GM12878 (cell line): Measurements from ENCODE around the gene BCL2. TPM values are rescaled to one million over a fixed set of nuclear protein-coding genes. Genes with fewer than 3 reads are reported as not detected.

Experiments used
- ATAC-seq: fragments of 200-7000 bp; cut with Tn5 transposase; 3 replicates; pipeline ENCODE4 v1.9.1; 2020; ENCODE audit warnings: mild to moderate bottlenecking, moderate library complexity
- BruUV-seq: library from RNA; stranded (reverse); fragments of 400-500 nt; replicated peaks from 2 replicates; lab custom pipeline; 2021; lab: Mats Ljungman, UMichigan
- CTCF ChIA-PET: fragments of 300-600 bp; sonication (Branson Sonifier 250); formaldehyde crosslinking; extraction: SDS; loops from one replicate; lab custom pipeline; 2021; ENCODE audit warnings: inconsistent platforms; lab: Yijun Ruan, JAX
- POLR2A ChIA-PET: fragments of 350-600 bp; formaldehyde crosslinking; extraction: SDS; loops from one replicate; lab custom pipeline; 2021; ENCODE audit warnings: inconsistent platforms; lab: Charles Lee
- RAD21 ChIA-PET: fragments of 300-600 bp; sonication (Branson Sonifier 250); formaldehyde crosslinking; loops from one replicate; lab custom pipeline; 2023; ENCODE audit warnings: antibody characterized with exemption; ENCODE audit not compliant: unreplicated experiment; lab: Charles Lee
- SMC1A ChIA-PET: fragments of 300-600 bp; sonication (Branson Sonifier 250); formaldehyde crosslinking; loops from one replicate; lab custom pipeline; 2023; ENCODE audit not compliant: unreplicated experiment, uncharacterized antibody; lab: Charles Lee
- DNase-seq: peaks from one replicate; pipeline ENCODE4 v3.0.0-alpha.2; 2011; ENCODE audit warnings: low read depth, low spot score
- FAIRE-seq: peaks from 3 replicates; lab custom pipeline; 2011; peaks lifted over from hg19 to GRCh38; lab: Jason Lieb, UNC
- H2AFZ ChIP-seq: 2 replicates; pipeline ENCODE4 v1.6.0; 2011; ENCODE audit warnings: low read depth, low read length, control low read depth; ENCODE audit not compliant: control insufficient read depth
- H3K27ac ChIP-seq: 2 replicates; pipeline ENCODE4 v1.5.1; 2011; ENCODE audit warnings: control low read depth; ENCODE audit not compliant: control insufficient read depth, insufficient read depth
- H3K27me3 ChIP-seq, 2 experiments: replicated peaks in 1 of 2; 2 replicates each; pipeline versions ENCODE4 v1.6.0 to v1.6.1; 2011; ENCODE audit warnings: low read length in 1 of 2; ENCODE audit not compliant: control insufficient read depth in 2 of 2, insufficient read depth in 2 of 2
- H3K36me3 ChIP-seq, 2 experiments: 2 replicates each; pipeline ENCODE4 v1.5.1; 2011; ENCODE audit warnings: low read length in 1 of 2; ENCODE audit not compliant: control insufficient read depth in 2 of 2, insufficient read depth in 2 of 2
- H3K4me1 ChIP-seq: 2 replicates; pipeline ENCODE4 v1.6.1; 2011; ENCODE audit warnings: mild to moderate bottlenecking, low read length, moderate library complexity, mixed read lengths; ENCODE audit not compliant: control insufficient read depth, insufficient read depth
- H3K4me2 ChIP-seq: 2 replicates; pipeline ENCODE4 v1.6.0; 2011; ENCODE audit warnings: control low read depth; ENCODE audit not compliant: control insufficient read depth, insufficient read depth
- H3K4me3 ChIP-seq: fragments of 200-600 bp; sonication (generic); 2 replicates; pipeline ENCODE4 v1.5.1; 2016
- H3K79me2 ChIP-seq: 2 replicates; pipeline ENCODE4 v1.6.0; 2011; ENCODE audit warnings: low read length; ENCODE audit not compliant: control insufficient read depth, insufficient read depth
- H3K9ac ChIP-seq: 2 replicates; pipeline ENCODE4 v1.8.0; 2011; ENCODE audit warnings: low read length, control low read depth, mixed read lengths; ENCODE audit not compliant: control insufficient read depth, insufficient read depth
- H3K9me3 ChIP-seq: replicated peaks from 3 replicates; pipeline ENCODE4 v1.5.1; 2011; ENCODE audit warnings: mild to moderate bottlenecking, low read length; ENCODE audit not compliant: control insufficient read depth, insufficient read depth
- H4K20me1 ChIP-seq: 2 replicates; pipeline ENCODE4 v1.6.0; 2011; ENCODE audit not compliant: control insufficient read depth, insufficient read depth
- ATF7 ChIP-seq: fragments of 450-650 bp; IDR thresholded peaks from 2 replicates; pipeline ENCODE4 v1.6.1; 2016; ENCODE audit warnings: low read depth, mild to moderate bottlenecking
- CEBPB ChIP-seq, 2 experiments: fragments of 150-350 bp in 1 of 2; IDR thresholded peaks; 2 replicates each; pipeline ENCODE4 v1.6.1; 2012 to 2014; ENCODE audit warnings: low read depth in 2 of 2, low read length in 2 of 2, borderline replicate concordance in 1 of 2, inconsistent platforms in 1 of 2
- IRF4 ChIP-seq: IDR thresholded peaks from 2 replicates; pipeline ENCODE4 v1.6.1; 2011; ENCODE audit warnings: low read depth, low read length
- POLR2A ChIP-seq: IDR thresholded peaks from 2 replicates; pipeline ENCODE4 v1.6.1; 2011; ENCODE audit warnings: low read depth, mild to moderate bottlenecking, low read length
- RCOR1 ChIP-seq: conservative IDR thresholded peaks from 2 replicates; pipeline ENCODE4 v1.6.1; 2012; ENCODE audit warnings: low read depth, low read length, improper control_type of control experiment
- SMC3 ChIP-seq: IDR thresholded peaks from 2 replicates; pipeline ENCODE4 v1.6.1; 2011; ENCODE audit warnings: low read length, improper control_type of control experiment, borderline replicate concordance
- SREBF2 ChIP-seq: IDR thresholded peaks from 2 replicates; pipeline ENCODE4 v1.6.1; 2012; ENCODE audit warnings: mild to moderate bottlenecking, low read length
- YBX1 ChIP-seq: fragments of 450-650 bp; IDR thresholded peaks from 2 replicates; pipeline ENCODE4 v1.6.1; 2016; ENCODE audit warnings: antibody characterized with exemption
- WGBS: methylation state at CpG from one replicate; pipeline ENCODE4 v1.1.6; 2016; ENCODE audit warnings: low lambda C conversion rate; ENCODE audit not compliant: insufficient replicate concordance, insufficient coverage; ENCODE audit errors: missing lambda C conversion rate; 5-methylcytosine and 5-hydroxymethylcytosine counted together
- in situ Hi-C: fragments of 300-500 bp; cut with MboI; formaldehyde crosslinking; loops from 9 replicates; pipeline ENCODE4 v1.14.3; 2018; ENCODE audit warnings: mixed read lengths
- intact Hi-C: fragments of 100-400 bp; cut with micrococcal nuclease; formaldehyde crosslinking; loops from one replicate; pipeline ENCODE4 v1.14.2; 2022; ENCODE audit not compliant: unreplicated experiment
- polyA plus RNA-seq, 11 experiments: library from polyadenylated mRNA; depleted of rRNA in 4 of 11; unstranded in 6 of 11; stranded (reverse) in 5 of 11; fragments of >200 nt; fragmentation: Nextera tagmentation in 4 of 11; fragmentation: Illumina TruSeq in 1 of 11; extraction: Ambion mirVana in 4 of 11; extraction: Trizol in 1 of 11; gene quantifications; 1 replicate in 1 of 11; 2 replicates in 10 of 11; pipeline versions ENCODE4 v1.2.1 to v1.2.3, GENCODE V29; 2011 to 2016; ENCODE audit warnings: inconsistent platforms in 2 of 11, missing spikeins in 2 of 11, low read depth in 1 of 11
- total RNA-seq, 4 experiments: library from RNA; depleted of rRNA in 3 of 4; stranded (reverse); fragments of >200 nt in 3 of 4; fragmentation: Illumina TruSeq in 1 of 4; extraction: Trizol in 1 of 4; gene quantifications; 2 replicates each; pipeline versions ENCODE4 v1.2.1 to v1.2.3, GENCODE V29; 2013 to 2021

The BCL2 gene
- total and polyA plus RNA-seq, 10 of the 15 experiments (the other 5 are each of a cell fraction or from before 2014, with no cell fraction given) = 4.1 to 47.8 (median 19.3) TPM

DNA sequence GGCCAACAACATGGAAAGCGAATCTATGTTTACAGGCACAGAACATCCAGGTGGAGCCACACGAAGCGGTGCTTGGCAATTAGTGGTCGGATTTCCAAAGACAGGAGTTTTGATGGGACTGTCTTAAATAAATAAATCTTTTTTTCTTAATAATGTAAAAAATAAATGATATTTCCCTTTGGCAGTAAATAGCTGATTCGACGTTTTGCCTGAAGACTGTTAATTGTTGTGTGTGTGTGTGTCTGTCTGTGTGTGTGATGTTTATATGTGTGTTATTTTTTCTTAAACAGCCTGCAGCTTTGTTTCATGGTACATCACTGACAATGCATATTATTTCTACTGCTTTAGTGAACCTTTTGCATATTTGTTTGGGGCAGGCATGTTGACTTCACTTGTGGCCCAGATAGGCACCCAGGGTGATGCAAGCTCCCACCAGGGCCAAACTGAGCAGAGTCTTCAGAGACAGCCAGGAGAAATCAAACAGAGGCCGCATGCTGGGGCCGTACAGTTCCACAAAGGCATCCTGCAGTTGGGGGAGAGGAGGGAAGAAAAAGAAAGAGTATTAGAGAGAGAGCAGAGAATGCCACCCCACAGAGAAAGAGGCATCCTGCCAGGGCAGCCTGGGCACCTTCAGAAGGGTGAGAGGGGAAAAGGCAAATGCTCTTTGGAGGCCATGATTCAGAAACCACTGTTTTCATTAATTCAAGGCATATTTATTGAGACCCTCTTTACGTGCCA lies 191.2 kb downstream of the BCL2 start (continued):
- TF ChIP-seq SMC3 = no peak
- TF ChIP-seq ATF7 = no peak
- no peak for TF ChIP-seq IRF4

- H3K9ac ChIP-seq = no peak overlapping the region
- no peaks in the 10 kb centered on the region for H4K20me1 ChIP-seq
- peaks cover 8 to 20% of the 10 kb centered on the region in 2 experiments for H3K36me3 ChIP-seq
- DNase-seq (no peak), FAIRE-seq (no peak), ATAC-seq (no peak)
- H3K4me3 ChIP-seq = no peak overlapping the region
- ChIA-PET SMC1A (interaction anchor here (0.8 kb wide), 1 partner anchor 11 kb away, joined by 3 read pairs; no protein-coding TSS in a partner anchor), POLR2A (no interaction called here), RAD21 (interaction anchor here (0.6 kb wide), 1 partner anchor 110 kb away, joined by 4 read pairs; no protein-coding TSS in a partner anchor), CTCF (interaction anchor here (1.0 to 1.4 kb wide), 3 partner anchors 10 to 110 kb away, joined by 3 to 5 read pairs (median 4); no protein-coding TSS in a partner anchor)
- in situ Hi-C loops = no loop called here
- peaks cover 11% of the 10 kb centered on the region for H3K79me2 ChIP-seq
- H3K9me3 ChIP-seq = no peaks in the 10 kb centered on the region
- no peak overlapping the region for H2AFZ ChIP-seq
- intact Hi-C loops = no loop called here
- H3K27me3 ChIP-seq = no peaks in the 10 kb centered on the region
- H3K4me2 ChIP-seq = no peak overlapping the region
- no TSS peak for BruUV-seq
- H3K27ac ChIP-seq = no peak overlapping the region
- 84% methylated on average over 12 of the region's 12 CpGs for WGBS
- peaks cover 7% of the 10 kb centered on the region for H3K4me1 ChIP-seq
- no peak for TF ChIP-seq CEBPB (IDR thresholded peaks at IDR 0.05; ENCODE audit: borderline replicate concordance in 1 of 2, low read depth in 2 of 2, low read length in 2 of 2)
- TF ChIP-seq SREBF2 = no peak
- no peak for TF ChIP-seq RCOR1
- TF ChIP-seq YBX1 = no peak
- 0 out of 2 replicates have a peak, but pooled peaks have one; percentile 23 for TF ChIP-seq POLR2A
Measured at GRCh38 chr18:63126134-63127069, 193.2 kb downstream of the BCL2 start.
